GM12865 (cell line): Measurements from ENCODE around the gene MAVS.
"Not testable (repeated sequence)": the region's sequence is repeated elsewhere in the genome, so short reads cannot be mapped to it uniquely, and the experiment has no call there.

Experiments used
- DNase-seq: peaks from one replicate; pipeline ENCODE4 v3.0.0; 2010; ENCODE audit warnings: low read depth
- H3K4me3 ChIP-seq: 2 replicates; pipeline ENCODE4 v1.5.1; 2011; ENCODE audit warnings: mild to moderate bottlenecking, low read depth, low read length, control low read depth
- TF ChIP-seq, protein P1 (sequence below): IDR thresholded peaks from 2 replicates; pipeline ENCODE4 v1.5.1; 2011; ENCODE audit warnings: low read length, control low read depth, low read depth, inconsistent platforms; ENCODE audit not compliant: insufficient read depth; ENCODE audit errors: missing control alignments

The MAVS gene

DNA sequence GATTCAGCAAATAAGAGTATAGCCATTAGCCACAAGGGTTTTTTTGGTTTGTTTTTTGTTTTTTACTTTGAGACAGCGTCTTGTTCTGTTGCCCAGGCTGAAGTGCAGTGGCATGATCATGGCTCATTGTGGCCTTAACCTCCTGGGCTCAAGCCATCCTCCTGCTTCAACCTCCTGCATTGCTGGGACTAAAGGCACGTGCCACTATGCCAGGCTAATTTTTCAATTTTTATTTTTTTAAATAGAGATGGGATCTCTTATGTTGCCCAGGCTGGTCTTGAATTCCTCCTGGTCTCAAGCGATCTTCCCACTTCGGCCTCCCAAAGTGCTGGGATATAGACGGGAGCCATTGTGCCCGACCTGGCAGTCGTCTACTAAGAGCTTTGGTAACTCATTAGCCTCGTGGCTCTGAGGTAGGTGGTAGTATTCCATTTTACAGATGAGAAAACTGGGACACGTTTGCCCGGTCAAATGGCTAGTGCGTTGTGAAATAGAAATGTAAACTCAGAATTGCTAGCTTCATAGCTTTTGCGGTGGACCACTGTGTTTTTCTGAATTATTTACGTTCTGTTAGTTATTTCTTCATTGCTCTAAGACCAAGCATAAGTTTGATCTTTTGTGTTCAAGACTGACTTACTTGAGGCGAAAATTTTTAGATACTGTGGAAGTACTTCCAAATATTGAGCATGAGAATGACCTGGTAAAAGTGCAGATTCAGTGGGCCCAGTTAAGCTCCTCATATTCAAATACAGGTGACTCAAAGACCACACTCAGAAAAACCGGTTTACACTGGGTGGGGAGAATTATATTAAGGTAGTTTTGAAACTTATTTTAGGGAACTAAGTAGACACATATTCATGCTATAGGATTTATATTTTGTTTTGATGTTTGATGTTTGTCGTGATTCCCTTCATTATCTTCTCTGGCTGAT, 44.6 kb downstream of the MAVS start:
- peak; percentile 23 for DNase-seq
- peak overlapping the region; percentile 99 for H3K4me3 ChIP-seq
- TF ChIP-seq, protein P1, sequence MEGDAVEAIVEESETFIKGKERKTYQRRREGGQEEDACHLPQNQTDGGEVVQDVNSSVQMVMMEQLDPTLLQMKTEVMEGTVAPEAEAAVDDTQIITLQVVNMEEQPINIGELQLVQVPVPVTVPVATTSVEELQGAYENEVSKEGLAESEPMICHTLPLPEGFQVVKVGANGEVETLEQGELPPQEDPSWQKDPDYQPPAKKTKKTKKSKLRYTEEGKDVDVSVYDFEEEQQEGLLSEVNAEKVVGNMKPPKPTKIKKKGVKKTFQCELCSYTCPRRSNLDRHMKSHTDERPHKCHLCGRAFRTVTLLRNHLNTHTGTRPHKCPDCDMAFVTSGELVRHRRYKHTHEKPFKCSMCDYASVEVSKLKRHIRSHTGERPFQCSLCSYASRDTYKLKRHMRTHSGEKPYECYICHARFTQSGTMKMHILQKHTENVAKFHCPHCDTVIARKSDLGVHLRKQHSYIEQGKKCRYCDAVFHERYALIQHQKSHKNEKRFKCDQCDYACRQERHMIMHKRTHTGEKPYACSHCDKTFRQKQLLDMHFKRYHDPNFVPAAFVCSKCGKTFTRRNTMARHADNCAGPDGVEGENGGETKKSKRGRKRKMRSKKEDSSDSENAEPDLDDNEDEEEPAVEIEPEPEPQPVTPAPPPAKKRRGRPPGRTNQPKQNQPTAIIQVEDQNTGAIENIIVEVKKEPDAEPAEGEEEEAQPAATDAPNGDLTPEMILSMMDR, result no peak

DNA sequence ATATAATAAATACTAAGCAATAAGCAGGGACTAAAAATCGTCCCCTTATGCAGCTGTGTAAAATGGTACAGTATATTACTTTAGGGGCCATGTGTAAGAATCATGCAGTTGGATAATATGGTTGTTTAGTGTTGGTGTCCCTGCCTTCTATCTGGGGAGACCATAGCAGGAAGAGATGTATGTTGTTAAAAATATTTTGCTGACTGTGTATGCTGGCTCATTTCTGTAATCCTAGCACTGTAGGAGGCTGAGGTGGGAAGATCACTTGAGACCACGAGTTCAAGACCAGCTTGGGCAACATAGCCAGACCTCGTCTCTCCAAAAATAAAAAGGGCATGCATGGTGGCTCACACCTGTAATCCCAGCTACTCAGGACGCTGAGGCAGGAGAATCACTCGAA, 48.2 kb downstream of the MAVS start:
- TF ChIP-seq, protein P1, result no peak
- H3K4me3 ChIP-seq, result no peak overlapping the region; the same call in 1 of the 2 replicates
- no peak for DNase-seq

DNA sequence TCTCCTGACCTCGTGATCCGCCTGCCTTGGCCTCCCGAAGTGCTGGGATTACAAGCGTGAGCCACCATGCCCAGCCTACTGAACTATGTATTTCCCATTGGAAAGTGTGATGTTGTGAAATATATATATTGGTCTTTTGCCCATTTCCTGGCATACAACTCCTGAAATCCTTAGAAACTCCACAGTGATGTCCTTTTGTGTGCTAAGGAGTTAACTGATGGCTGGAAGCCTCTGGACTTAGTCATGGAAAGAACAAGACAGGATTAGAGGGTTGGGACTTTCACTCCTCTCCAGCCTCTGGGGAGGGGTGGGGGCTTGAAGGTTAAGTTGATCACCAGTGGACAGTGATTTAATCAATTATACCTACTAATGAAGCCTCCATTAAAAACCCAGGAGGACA, 49.7 kb downstream of the MAVS start:
- H3K4me3 ChIP-seq, result peak overlapping the region; percentile 28; the same call in 1 of the 2 replicates
- no peak for DNase-seq
- TF ChIP-seq, protein P1, result no peak

DNA sequence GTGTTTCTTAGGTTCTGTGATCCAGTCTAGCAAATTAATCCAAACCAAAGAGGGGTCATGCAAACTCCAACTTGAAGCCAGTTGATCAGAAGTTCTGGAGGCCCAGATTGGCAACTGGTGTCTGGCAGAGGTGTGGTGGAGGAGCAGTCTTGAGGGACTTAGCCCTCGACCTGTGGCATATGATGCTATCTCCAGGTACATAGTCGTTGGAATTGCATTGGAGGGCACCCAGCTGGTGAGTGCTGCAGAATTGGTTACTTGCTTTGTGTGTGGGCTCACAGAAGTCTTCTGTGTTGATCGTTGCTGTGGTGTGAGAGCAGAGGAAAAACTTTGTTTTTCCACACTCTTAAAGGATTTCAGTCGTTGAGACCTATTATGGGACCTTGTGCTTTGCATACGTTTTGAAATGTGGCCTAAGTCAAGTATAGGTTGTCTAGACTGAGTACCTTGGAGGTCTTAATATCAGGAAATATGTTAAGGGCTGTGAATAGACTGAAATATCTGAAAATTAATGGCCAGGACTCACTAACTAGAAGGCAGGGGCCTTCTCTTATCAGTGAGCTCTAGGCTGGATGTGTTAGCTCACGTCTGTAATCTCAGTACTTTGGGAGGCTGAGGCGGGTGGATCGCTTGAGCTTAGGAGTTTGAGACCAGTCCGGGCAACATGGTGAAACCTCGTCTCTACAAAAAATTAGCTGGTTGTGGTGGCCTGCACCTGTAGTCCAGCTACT, 50.4 kb downstream of the MAVS start:
- peak overlapping the region; percentile 28 for H3K4me3 ChIP-seq
- TF ChIP-seq, protein P1, result no peak
- DNase-seq, result no peak

GRCh38 chr20:3898181-3898580, 51.5 kb downstream of the MAVS start:
- not testable (repeated sequence) for DNase-seq
- peak overlapping the region; percentile 28; the same call in 1 of the 2 replicates for H3K4me3 ChIP-seq

DNA sequence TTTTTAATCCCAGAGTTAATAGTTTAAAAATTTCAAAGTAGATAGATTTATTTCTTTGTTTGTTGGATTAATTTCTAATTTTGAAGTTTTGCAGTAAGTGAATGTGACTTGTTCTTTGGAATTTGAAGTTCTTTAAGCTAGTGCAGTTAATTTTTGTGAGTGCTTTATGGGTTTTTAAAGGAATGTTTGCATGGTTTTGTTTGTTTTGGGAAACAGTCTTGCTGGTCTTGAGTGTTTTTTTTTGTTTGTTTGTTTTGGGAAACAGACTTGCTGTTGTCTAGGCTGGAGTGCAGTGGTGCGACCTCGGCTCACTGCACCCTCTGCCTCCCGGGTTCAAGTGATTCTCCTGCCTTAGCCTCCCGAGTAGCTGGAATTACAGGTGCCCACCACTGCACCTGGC, 52.0 kb downstream of the MAVS start:
- TF ChIP-seq, protein P1, result no peak
- DNase-seq, result no peak

DNA sequence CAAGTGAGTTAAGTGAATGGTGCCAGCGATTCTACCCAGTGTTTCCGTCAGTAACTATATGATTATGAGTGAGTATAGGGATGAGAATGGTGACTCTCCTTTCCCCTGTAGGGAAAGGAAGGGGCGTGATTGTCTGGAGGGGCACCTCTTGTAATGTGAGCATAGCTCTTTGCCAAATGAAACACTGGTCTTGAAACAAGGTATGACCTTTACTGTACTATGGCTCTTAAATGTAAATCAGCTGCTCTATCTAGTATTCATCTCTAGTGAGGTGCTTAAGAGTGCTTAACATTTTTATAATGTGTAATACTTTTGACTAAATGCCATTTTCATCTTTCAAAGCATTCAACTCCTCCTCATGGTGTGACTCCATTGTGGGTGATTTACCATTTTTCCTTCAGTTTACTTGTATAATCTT, 53.6 kb downstream of the MAVS start:
- TF ChIP-seq, protein P1, result no peak
- DNase-seq, result no peak

More for the DNA sequence above, 52.0 kb downstream of the MAVS start:
- no peak overlapping the region for H3K4me3 ChIP-seq

More for the DNA sequence above, 53.6 kb downstream of the MAVS start:
- H3K4me3 ChIP-seq, result no peak overlapping the region
